Peyer's patch (tissue), 4 donors: ENCODE measurements around the gene C19orf18. TPM values are rescaled to one million over a fixed set of nuclear protein-coding genes. Genes with fewer than 3 reads are reported as not detected.

ENCODE experiments used
- DNase-seq, 3 donors: peaks; one replicate each; pipeline ENCODE4 v3.0.0-alpha.2; 2017 to 2019
- H3K27ac ChIP-seq, 4 donors: fragments of 200-600 bp; sonication (generic); one replicate each; pipeline ENCODE4 v1.5.1; 2016 to 2019
- H3K27me3 ChIP-seq, 2 donors: fragments of 200-600 bp; sonication (generic); one replicate each; pipeline ENCODE4 v1.5.1; 2019
- H3K36me3 ChIP-seq, 3 donors: fragments of 200-600 bp; sonication (generic); one replicate each; pipeline ENCODE4 v1.5.1; 2016 to 2019
- H3K4me1 ChIP-seq, 4 donors: fragments of 200-600 bp; sonication (generic); one replicate each; pipeline ENCODE4 v1.5.1; 2016 to 2019
- H3K4me3 ChIP-seq, 4 donors: fragments of 200-600 bp; sonication (generic); 1 replicate in 3 of 4; 2 replicates in 1 of 4; pipeline ENCODE4 v1.5.1; 2016 to 2019; ENCODE audit warnings: mild to moderate bottlenecking in 1 of 4
- H3K9me3 ChIP-seq, 4 donors: fragments of 200-600 bp; sonication (generic); one replicate each; pipeline ENCODE4 v1.5.1; 2016 to 2019; ENCODE audit warnings: mild to moderate bottlenecking in 1 of 4
- CTCF ChIP-seq, 6 experiments: fragments of 450-650 bp in 4 of 6; fragments of 200-600 bp in 2 of 6; sonication (generic) in 1 of 6; IDR thresholded peaks; one replicate each; pipeline ENCODE4 v1.5.1; 2017 to 2019; ENCODE audit warnings: antibody characterized with exemption in 6 of 6, mild to moderate bottlenecking in 3 of 6, moderate library complexity in 1 of 6
- POLR2A ChIP-seq, 2 donors: fragments of 450-650 bp; IDR thresholded peaks; one replicate each; pipeline ENCODE4 v1.5.1; 2017; ENCODE audit warnings: antibody characterized with exemption in 2 of 2, mild to moderate bottlenecking in 2 of 2, moderate library complexity in 2 of 2
- total RNA-seq, 4 donors: library from RNA; depleted of rRNA; stranded (reverse); fragments of >200 nt; gene quantifications; one replicate each; pipeline ENCODE4 v1.1.0, GENCODE V29; 2016

The C19orf18 gene
- total RNA-seq, 4 donors from 2014 or later, result 3.1 to 4.0 TPM; not detected in 2

- Histone ChIP-seq H3K4me3 (peak within 1 kb of the TSS; percentile 47 to 87 (median 77)), H3K4me1 (peaks cover 0 to 11% (median 2%) of the 10 kb centered on the region in 4 donors), H3K9me3 (peaks cover 0 to 29% (median 11%) of the 10 kb centered on the region in 4 donors), H3K27ac (peak within 1 kb of the TSS; percentile 48 to 80 (median 70)), H3K36me3 (peaks cover 0 to 19% (median 0%) of the 10 kb centered on the region in 3 donors), H3K27me3 (no peaks in the 10 kb centered on the region)
- peak; percentile 89 to 96 (median 93) for DNase-seq
- peak in 1 of 2 donors; percentile 20 for TF ChIP-seq POLR2A (IDR thresholded peaks at IDR 0.05)
- peak; percentile 48 to 69 (median 58) for TF ChIP-seq CTCF (IDR thresholded peaks at IDR 0.05)
Measured at GRCh38 chr19:57947419-57948134, 26.8 kb downstream of the C19orf18 start, which contains the start of gene ZNF256. TSS of gene ZNF256 (minus strand) at chr19:57947706. CDS start at chr19:57947474, 232 bp downstream.

GRCh38 chr19:57947088-57947418 lies 27.3 kb downstream of the C19orf18 start:
- Histone ChIP-seq H3K27ac (peak overlapping the region; percentile 48 to 80 (median 70)), H3K36me3 (peaks cover 0 to 25% (median 0%) of the 10 kb centered on the region in 3 donors), H3K4me1 (peaks cover 0 to 11% (median 2%) of the 10 kb centered on the region in 4 donors), H3K9me3 (peaks cover 0 to 34% (median 14%) of the 10 kb centered on the region in 4 donors), H3K4me3 (peak overlapping the region; percentile 47 to 87 (median 77)), H3K27me3 (no peaks in the 10 kb centered on the region)
- no peak for DNase-seq
- TF ChIP-seq POLR2A (IDR thresholded peaks at IDR 0.05), result no peak
- no peak for TF ChIP-seq CTCF (IDR thresholded peaks at IDR 0.05)

GRCh38 chr19:57946316-57946715 lies 28.0 kb downstream of the C19orf18 start:
- no peaks in the 10 kb centered on the region for H3K27me3 ChIP-seq
- H3K27ac ChIP-seq, result no peak overlapping the region
- no peak for DNase-seq
- H3K4me1 ChIP-seq, result peaks cover 0 to 11% (median 2%) of the 10 kb centered on the region in 4 donors
- H3K36me3 ChIP-seq, result peaks cover 0 to 32% (median 0%) of the 10 kb centered on the region in 3 donors
- TF ChIP-seq CTCF (IDR thresholded peaks at IDR 0.05), result no peak
- TF ChIP-seq POLR2A (IDR thresholded peaks at IDR 0.05), result no peak
- H3K4me3 ChIP-seq, result peak overlapping the region in 1 of 4 donors; percentile 76
- peaks cover 0 to 41% (median 17%) of the 10 kb centered on the region in 4 donors for H3K9me3 ChIP-seq

GRCh38 chr19:57941593-57941992 lies 32.7 kb downstream of the C19orf18 start:
- Histone ChIP-seq H3K36me3 (peaks cover 0 to 62% (median 0%) of the 10 kb centered on the region in 3 donors), H3K4me3 (no peak overlapping the region), H3K9me3 (peaks cover 0 to 80% (median 24%) of the 10 kb centered on the region in 4 donors), H3K4me1 (peaks cover 0 to 6% (median under 1%) of the 10 kb centered on the region in 4 donors), H3K27me3 (no peaks in the 10 kb centered on the region), H3K27ac (no peak overlapping the region)
- TF ChIP-seq CTCF (IDR thresholded peaks at IDR 0.05), result no peak
- no peak for TF ChIP-seq POLR2A (IDR thresholded peaks at IDR 0.05)
- DNase-seq, result no peak

- no peaks in the 10 kb centered on the region for H3K4me1 ChIP-seq
- no peak overlapping the region for H3K27ac ChIP-seq
- H3K9me3 ChIP-seq, result peaks cover 0 to 73% (median 9%) of the 10 kb centered on the region in 4 donors
- H3K36me3 ChIP-seq, result peaks cover 0 to 24% (median 0%) of the 10 kb centered on the region in 3 donors
- no peaks in the 10 kb centered on the region for H3K27me3 ChIP-seq
- DNase-seq, result no peak
- peak overlapping the region in 1 of 4 donors; percentile 58 for H3K4me3 ChIP-seq
- TF ChIP-seq POLR2A (IDR thresholded peaks at IDR 0.05) (no peak), CTCF (IDR thresholded peaks at IDR 0.05) (no peak)
Measured at GRCh38 chr19:57935731-57936130, 38.6 kb downstream of the C19orf18 start.
